PC-9 (cell line): ENCODE results near the gene JDP2. TPM values are rescaled to one million over a fixed set of nuclear protein-coding genes. Genes with fewer than 3 reads are reported as not detected.

Experiments used
- BruUV-seq: library from RNA; stranded (reverse); fragments of 400-500 nt; replicated peaks from 2 replicates; lab custom pipeline; 2021; lab: Mats Ljungman, UMichigan
- CTCF ChIA-PET: fragments of 300-600 bp; sonication (Branson Sonifier 250); formaldehyde crosslinking; loops from one replicate; lab custom pipeline; 2022; ENCODE audit warnings: antibody characterized with exemption; lab: Charles Lee
- POLR2A ChIA-PET: fragments of 300-600 bp; sonication (Branson Sonifier 250); formaldehyde crosslinking; loops from one replicate; lab custom pipeline; 2022; ENCODE audit warnings: antibody characterized with exemption; ENCODE audit not compliant: unreplicated experiment; lab: Charles Lee
- DNase-seq, 2 experiments: peaks; one replicate each; pipeline versions ENCODE4 v3.0.0 to v3.0.0-alpha.2; 2015 to 2022; ENCODE audit warnings: mixed read lengths in 1 of 2
- H2AFZ ChIP-seq: fragments of 200-600 bp; sonication (generic); 2 replicates; pipeline ENCODE4 v1.8.1; 2017; ENCODE audit warnings: antibody characterized with exemption
- H3F3A ChIP-seq: fragments of 200-600 bp; sonication (generic); 2 replicates; pipeline ENCODE4 v1.8.1; 2017; ENCODE audit warnings: antibody characterized with exemption, mild to moderate bottlenecking, low read depth; ENCODE audit not compliant: insufficient read depth
- H3K27ac ChIP-seq: fragments of 200-600 bp; sonication (generic); 2 replicates; pipeline ENCODE4 v1.6.1; 2016; ENCODE audit warnings: mixed run types
- H3K27me3 ChIP-seq: fragments of 200-600 bp; sonication (generic); 2 replicates; pipeline ENCODE4 v1.6.1; 2016; ENCODE audit warnings: low read depth, mixed run types; ENCODE audit not compliant: insufficient read depth
- H3K36me3 ChIP-seq: fragments of 200-600 bp; sonication (generic); 2 replicates; pipeline ENCODE4 v1.6.1; 2016; ENCODE audit warnings: low read depth, mixed run types
- H3K4me1 ChIP-seq: fragments of 200-600 bp; sonication (generic); replicated peaks from 2 replicates; pipeline ENCODE4 v1.6.1; 2016; ENCODE audit warnings: mixed run types; ENCODE audit not compliant: insufficient read depth
- H3K4me2 ChIP-seq: fragments of 200-600 bp; sonication (generic); 2 replicates; pipeline ENCODE4 v1.6.1; 2017; ENCODE audit warnings: mixed run types
- H3K4me3 ChIP-seq: fragments of 200-600 bp; sonication (generic); 2 replicates; pipeline ENCODE4 v1.6.1; 2016; ENCODE audit warnings: mixed run types
- H3K79me2 ChIP-seq: fragments of 200-600 bp; sonication (generic); 2 replicates; pipeline ENCODE4 v1.6.1; 2017; ENCODE audit warnings: low read depth, mixed run types
- H3K9me2 ChIP-seq: fragments of 200-600 bp; sonication (generic); 2 replicates; pipeline ENCODE4 v1.8.1; 2017; ENCODE audit warnings: mild to moderate bottlenecking; ENCODE audit not compliant: insufficient read depth
- H3K9me3 ChIP-seq: fragments of 200-600 bp; sonication (generic); 2 replicates; pipeline ENCODE4 v1.8.1; 2016; ENCODE audit warnings: low read depth; ENCODE audit not compliant: insufficient read depth
- H4K20me1 ChIP-seq: fragments of 200-600 bp; sonication (generic); 2 replicates; pipeline ENCODE4 v1.8.1; 2017; ENCODE audit not compliant: insufficient read depth
- EZH2 ChIP-seq: fragments of 200-600 bp; sonication (generic); IDR thresholded peaks from 2 replicates; pipeline ENCODE4 v1.8.0; 2017; ENCODE audit warnings: antibody characterized with exemption, low read depth
- intact Hi-C: fragments of 100-400 bp; cut with micrococcal nuclease; formaldehyde crosslinking; loops from one replicate; pipeline ENCODE4 v1.10.0; 2022; ENCODE audit not compliant: unreplicated experiment
- total RNA-seq: library from RNA; stranded (reverse); gene quantifications from 2 replicates; pipeline ENCODE4 v1.2.3, GENCODE V29; 2021
- TF ChIP-seq, protein P1 (sequence below): fragments of 200-600 bp; sonication (generic); conservative IDR thresholded peaks from 2 replicates; pipeline ENCODE4 v1.6.1; 2017; ENCODE audit warnings: mixed run types, antibody characterized with exemption, mild to moderate bottlenecking, moderate library complexity

The JDP2 gene
- total RNA-seq, 1 experiment from 2014 or later, result 186 TPM

DNA sequence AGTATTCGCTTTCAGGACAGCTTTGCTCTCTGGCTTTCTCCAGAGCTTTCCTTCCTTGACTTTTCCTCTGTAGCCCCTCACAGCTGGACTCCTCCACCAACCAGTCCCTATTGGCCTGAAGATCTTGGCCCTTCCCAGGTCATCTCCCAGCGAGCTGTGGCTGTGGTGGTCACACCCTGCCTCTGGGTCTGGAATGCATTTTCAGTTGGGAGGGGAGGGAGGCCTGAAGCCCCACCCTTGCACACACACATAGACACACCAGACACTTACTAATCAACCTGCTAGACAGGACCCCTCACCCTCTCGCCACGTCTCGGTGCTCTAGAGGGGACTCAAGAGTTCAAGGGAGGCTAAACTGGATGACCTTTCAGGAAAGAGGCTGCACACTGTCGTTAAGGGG, 13.9 kb downstream of the JDP2 start:
- peaks cover 24% of the 10 kb centered on the region for H4K20me1 ChIP-seq
- POLR2A ChIA-PET, result interaction anchor here (0.5 to 0.8 kb wide), 5 partner anchors 8 to 1142 kb away, joined by 4 to 12 read pairs (median 5); no protein-coding TSS in a partner anchor
- H3F3A ChIP-seq, result peaks cover 13% of the 10 kb centered on the region
- no peak overlapping the region for H2AFZ ChIP-seq
- H3K79me2 ChIP-seq, result peaks cover 62% of the 10 kb centered on the region
- no peak for TF ChIP-seq EZH2
- TF ChIP-seq, protein P1, sequence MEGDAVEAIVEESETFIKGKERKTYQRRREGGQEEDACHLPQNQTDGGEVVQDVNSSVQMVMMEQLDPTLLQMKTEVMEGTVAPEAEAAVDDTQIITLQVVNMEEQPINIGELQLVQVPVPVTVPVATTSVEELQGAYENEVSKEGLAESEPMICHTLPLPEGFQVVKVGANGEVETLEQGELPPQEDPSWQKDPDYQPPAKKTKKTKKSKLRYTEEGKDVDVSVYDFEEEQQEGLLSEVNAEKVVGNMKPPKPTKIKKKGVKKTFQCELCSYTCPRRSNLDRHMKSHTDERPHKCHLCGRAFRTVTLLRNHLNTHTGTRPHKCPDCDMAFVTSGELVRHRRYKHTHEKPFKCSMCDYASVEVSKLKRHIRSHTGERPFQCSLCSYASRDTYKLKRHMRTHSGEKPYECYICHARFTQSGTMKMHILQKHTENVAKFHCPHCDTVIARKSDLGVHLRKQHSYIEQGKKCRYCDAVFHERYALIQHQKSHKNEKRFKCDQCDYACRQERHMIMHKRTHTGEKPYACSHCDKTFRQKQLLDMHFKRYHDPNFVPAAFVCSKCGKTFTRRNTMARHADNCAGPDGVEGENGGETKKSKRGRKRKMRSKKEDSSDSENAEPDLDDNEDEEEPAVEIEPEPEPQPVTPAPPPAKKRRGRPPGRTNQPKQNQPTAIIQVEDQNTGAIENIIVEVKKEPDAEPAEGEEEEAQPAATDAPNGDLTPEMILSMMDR, result no peak
- no peak overlapping the region for H3K4me3 ChIP-seq
- H3K4me1 ChIP-seq, result peaks cover 25% of the 10 kb centered on the region
- intact Hi-C loops, result loop anchor here (1.0 to 2.0 kb wide), 5 partner anchors 12 to 46 kb away; partner anchors contain the start of gene JDP2
- no peaks in the 10 kb centered on the region for H3K9me2 ChIP-seq
- peak in 1 of 2 experiments; percentile 87 for DNase-seq
- H3K36me3 ChIP-seq, result peaks cover 92% of the 10 kb centered on the region
- no peaks in the 10 kb centered on the region for H3K9me3 ChIP-seq
- no peak overlapping the region for H3K4me2 ChIP-seq
- BruUV-seq, result no TSS peak
- no peak overlapping the region; the same call in 1 of the 2 replicates for H3K27ac ChIP-seq
- no peaks in the 10 kb centered on the region for H3K27me3 ChIP-seq
- CTCF ChIA-PET, result interaction anchor here (0.6 to 3.8 kb wide), 7 partner anchors 9 to 679 kb away, joined by 3 to 25 read pairs (median 9); no protein-coding TSS in a partner anchor

DNA sequence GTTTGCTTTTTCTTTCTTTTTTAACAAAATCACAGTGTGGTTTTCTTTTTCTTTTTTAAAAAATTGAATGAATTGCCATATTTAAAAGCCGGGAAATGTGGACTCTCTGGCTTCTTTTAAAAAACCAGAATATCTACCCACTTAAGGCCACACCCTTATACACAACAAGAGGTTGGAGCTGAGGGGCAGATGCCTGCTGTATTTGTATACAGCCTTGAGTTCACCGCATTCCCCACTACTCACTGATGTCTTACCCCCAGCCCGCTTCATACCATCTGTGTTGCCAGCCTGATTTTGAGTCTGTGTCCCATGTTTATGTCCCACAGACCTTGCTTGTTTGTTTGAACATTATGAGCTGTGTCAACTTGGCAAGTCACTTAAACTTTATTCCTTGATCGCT, 14.3 kb downstream of the JDP2 start:
- CTCF ChIA-PET, result interaction anchor here (0.5 to 3.8 kb wide), 10 partner anchors 8 to 680 kb away, joined by 3 to 25 read pairs (median 10); partner anchors contain the start of gene JDP2
- Histone ChIP-seq H3K27me3 (no peaks in the 10 kb centered on the region), H3K27ac (peak overlapping the region; percentile 39), H3K4me2 (peak overlapping the region; percentile 5; the same call in 1 of the 2 replicates), H4K20me1 (peaks cover 20% of the 10 kb centered on the region), H3F3A (peaks cover 13% of the 10 kb centered on the region), H3K9me3 (no peaks in the 10 kb centered on the region), H3K4me1 (peaks cover 29% of the 10 kb centered on the region), H3K9me2 (no peaks in the 10 kb centered on the region), H2AFZ (no peak overlapping the region), H3K36me3 (peaks cover 95% of the 10 kb centered on the region), H3K4me3 (no peak overlapping the region), H3K79me2 (peaks cover 66% of the 10 kb centered on the region)
- TSS peak; percentile 89 for BruUV-seq
- intact Hi-C loops, result loop anchor here (1.0 to 2.0 kb wide), 4 partner anchors 11 to 42 kb away; partner anchors contain the start of gene JDP2
- TF ChIP-seq EZH2, result no peak
- TF ChIP-seq, protein P1, result no peak
- POLR2A ChIA-PET, result interaction anchor here (0.5 to 1.6 kb wide), 6 partner anchors 11 to 158 kb away, joined by 3 to 21 read pairs (median 4); no protein-coding TSS in a partner anchor
- peak in 1 of 2 experiments; percentile 40 for DNase-seq

DNA sequence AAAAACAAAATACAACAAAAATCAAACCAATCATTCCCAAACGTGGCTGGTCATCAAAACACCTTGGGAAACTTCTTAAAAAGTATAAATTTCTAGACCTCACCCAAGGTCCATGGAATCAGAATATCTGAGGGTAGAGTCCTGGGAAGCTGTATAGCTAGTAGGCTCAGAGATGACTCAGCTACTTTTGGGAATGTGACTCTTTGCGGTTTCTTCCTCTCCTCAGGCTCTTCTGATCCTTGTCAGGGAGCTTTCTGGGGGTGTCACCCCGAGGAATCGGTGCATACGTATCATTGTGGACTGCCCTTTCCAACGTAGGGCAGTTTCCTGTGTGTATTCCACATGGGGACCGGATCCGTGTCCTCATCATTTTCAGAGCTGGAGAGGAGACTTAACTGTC, 14.8 kb downstream of the JDP2 start:
- BruUV-seq, result no TSS peak
- H3K4me3 ChIP-seq, result no peak overlapping the region
- ChIA-PET CTCF (interaction anchor here (0.5 to 3.8 kb wide), 10 partner anchors 8 to 535 kb away, joined by 3 to 25 read pairs (median 10); partner anchors contain the start of gene JDP2), POLR2A (interaction anchor here (0.5 to 1.6 kb wide), 5 partner anchors 10 to 86 kb away, joined by 3 to 21 read pairs (median 3); no protein-coding TSS in a partner anchor)
- intact Hi-C loops, result loop anchor here (1.0 to 2.0 kb wide), 4 partner anchors 11 to 42 kb away; partner anchors contain the start of gene JDP2
- peaks cover 66% of the 10 kb centered on the region for H3K79me2 ChIP-seq
- TF ChIP-seq, protein P1, result no peak
- TF ChIP-seq EZH2, result no peak
- peaks cover 34% of the 10 kb centered on the region for H3K4me1 ChIP-seq
- H2AFZ ChIP-seq, result no peak overlapping the region
- no peaks in the 10 kb centered on the region for H3K9me3 ChIP-seq
- peaks cover 15% of the 10 kb centered on the region for H4K20me1 ChIP-seq
- peak overlapping the region; percentile 5; the same call in 1 of the 2 replicates for H3K4me2 ChIP-seq
- DNase-seq, result peak; percentile 51 to 76
- H3F3A ChIP-seq, result peaks cover 17% of the 10 kb centered on the region
- no peaks in the 10 kb centered on the region for H3K9me2 ChIP-seq
- H3K36me3 ChIP-seq, result peaks cover 90% of the 10 kb centered on the region
- H3K27me3 ChIP-seq, result no peaks in the 10 kb centered on the region
- peak overlapping the region; percentile 39 for H3K27ac ChIP-seq
